Liver (tissue), 9 donors: Measurements from ENCODE around the gene BPTF. TPM values are rescaled to one million over a fixed set of nuclear protein-coding genes. Genes with fewer than 3 reads are reported as not detected.
A peak's percentile ranks its signal among the peaks of the same experiment; 100 is the strongest.

ENCODE experiments used
- DNase-seq: peaks from one replicate; pipeline ENCODE4 v3.0.0-alpha.2; 2017; ENCODE audit warnings: low spot score
- H3K27ac ChIP-seq, 2 donors: one replicate each; pipeline ENCODE4 v1.7.0; 2013; ENCODE audit warnings: inconsistent platforms in 2 of 2, low read length in 2 of 2, control low read depth in 1 of 2, low read depth in 1 of 2, mild to moderate bottlenecking in 1 of 2
- H3K27me3 ChIP-seq, 4 donors: one replicate each; pipeline versions ENCODE4 v1.6.1 to v1.7.0; 2013; ENCODE audit warnings: low read length in 3 of 4, inconsistent platforms in 1 of 4, mild to moderate bottlenecking in 1 of 4, moderate library complexity in 1 of 4; ENCODE audit not compliant: control insufficient read depth in 4 of 4, insufficient read depth in 4 of 4
- H3K36me3 ChIP-seq, 4 donors: one replicate each; pipeline versions ENCODE4 v1.6.1 to v1.7.0; 2013; ENCODE audit warnings: low read length in 3 of 4, mild to moderate bottlenecking in 3 of 4, low read depth in 1 of 4, moderate library complexity in 1 of 4; ENCODE audit not compliant: control insufficient read depth in 4 of 4, insufficient read depth in 3 of 4
- H3K4me1 ChIP-seq, 4 donors: one replicate each; pipeline versions ENCODE4 v1.6.1 to v1.7.0; 2013; ENCODE audit warnings: low read length in 3 of 4, mild to moderate bottlenecking in 3 of 4, moderate library complexity in 1 of 4; ENCODE audit not compliant: control insufficient read depth in 4 of 4, insufficient read depth in 4 of 4
- H3K4me3 ChIP-seq, 3 donors: one replicate each; pipeline versions ENCODE4 v1.6.1 to v1.7.0; 2013; ENCODE audit warnings: low read length in 3 of 3, control low read depth in 1 of 3, low read depth in 1 of 3, mild to moderate bottlenecking in 1 of 3
- H3K9ac ChIP-seq, 2 donors: one replicate each; pipeline ENCODE4 v1.7.0; 2013; ENCODE audit warnings: low read length in 2 of 2, mild to moderate bottlenecking in 2 of 2, moderate library complexity in 2 of 2, control low read depth in 1 of 2, low read depth in 1 of 2
- H3K9me3 ChIP-seq, 4 donors: one replicate each; pipeline versions ENCODE4 v1.6.1 to v1.7.0; 2013; ENCODE audit warnings: low read length in 3 of 4; ENCODE audit not compliant: control insufficient read depth in 4 of 4
- CTCF ChIP-seq: fragments of 150-350 bp; IDR thresholded peaks from 2 replicates; pipeline ENCODE4 v1.5.1; 2017; ENCODE audit warnings: improper control_type of control experiment, low read depth, low read length; ENCODE audit not compliant: missing input control
- EGR1 ChIP-seq, 2 donors: IDR thresholded peaks; 2 replicates each; pipeline ENCODE4 v1.6.1; 2016 to 2018; ENCODE audit warnings: antibody characterized with exemption in 2 of 2, low read depth in 2 of 2
- FOXA1 ChIP-seq: IDR thresholded peaks from 2 replicates; pipeline ENCODE4 v1.6.1; 2016; ENCODE audit warnings: antibody characterized with exemption
- FOXA2 ChIP-seq: IDR thresholded peaks from 2 replicates; pipeline ENCODE4 v1.6.1; 2016; ENCODE audit warnings: antibody characterized with exemption
- GABPA ChIP-seq, 2 donors: IDR thresholded peaks in 1 of 2; conservative IDR thresholded peaks in 1 of 2; 2 replicates each; pipeline ENCODE4 v1.6.1; 2016; ENCODE audit warnings: antibody characterized with exemption in 2 of 2, mild to moderate bottlenecking in 1 of 2, moderate library complexity in 1 of 2
- HNF4A ChIP-seq, 2 donors: conservative IDR thresholded peaks; 2 replicates each; pipeline ENCODE4 v1.6.1; 2016; ENCODE audit warnings: antibody characterized with exemption in 2 of 2, mild to moderate bottlenecking in 2 of 2
- HNF4G ChIP-seq: IDR thresholded peaks from 2 replicates; pipeline ENCODE4 v1.6.1; 2016; ENCODE audit warnings: antibody characterized with exemption
- JUND ChIP-seq, 2 donors: IDR thresholded peaks; 2 replicates each; pipeline ENCODE4 v1.6.1; 2016; ENCODE audit warnings: antibody characterized with exemption in 2 of 2
- MAX ChIP-seq: IDR thresholded peaks from 2 replicates; pipeline ENCODE4 v1.6.1; 2016; ENCODE audit warnings: antibody characterized with exemption
- NR2F2 ChIP-seq: IDR thresholded peaks from 2 replicates; pipeline ENCODE4 v1.6.1; 2016; ENCODE audit warnings: antibody characterized with exemption
- RAD21 ChIP-seq, 2 donors: IDR thresholded peaks; 2 replicates each; pipeline ENCODE4 v1.6.1; 2016; ENCODE audit warnings: antibody characterized with exemption in 2 of 2, mild to moderate bottlenecking in 2 of 2
- RXRA ChIP-seq, 2 donors: IDR thresholded peaks; 2 replicates each; pipeline ENCODE4 v1.6.1; 2017 to 2018; ENCODE audit warnings: antibody characterized with exemption in 2 of 2, mild to moderate bottlenecking in 1 of 2
- SP1 ChIP-seq: IDR thresholded peaks from 2 replicates; pipeline ENCODE4 v1.6.1; 2018; ENCODE audit warnings: antibody characterized with exemption, mild to moderate bottlenecking
- TAF1 ChIP-seq: conservative IDR thresholded peaks from 2 replicates; pipeline ENCODE4 v1.6.1; 2016; ENCODE audit warnings: antibody characterized with exemption, mild to moderate bottlenecking
- YY1 ChIP-seq: IDR thresholded peaks from 2 replicates; pipeline ENCODE4 v1.6.1; 2016; ENCODE audit warnings: antibody characterized with exemption, mild to moderate bottlenecking
- ZBTB33 ChIP-seq: IDR thresholded peaks from 2 replicates; pipeline ENCODE4 v1.6.1; 2016; ENCODE audit warnings: antibody characterized with exemption
- WGBS: extraction: QIAGEN DNeasy Blood & Tissue Kit; methylation state at CpG from one replicate; pipeline ENCODE4 v1.1.7; 2013; 5-methylcytosine and 5-hydroxymethylcytosine counted together
- polyA plus RNA-seq, 2 donors: library from polyadenylated mRNA; stranded (reverse) in 1 of 2; unstranded in 1 of 2; fragments of 200-250 nt in 1 of 2; fragments of >200 nt in 1 of 2; fragmentation: Nextera tagmentation in 1 of 2; extraction: Ambion mirVana in 1 of 2; gene quantifications; one replicate each; pipeline versions ENCODE4 v1.2.1 to v1.2.3, GENCODE V29; 2013 to 2015
- total RNA-seq, 2 donors: library from RNA; depleted of rRNA; stranded (reverse); fragments of >200 nt; gene quantifications; one replicate each; pipeline ENCODE4 v1.2.3, GENCODE V29; 2014
- TF ChIP-seq, protein P1 (sequence below): IDR thresholded peaks from 2 replicates; pipeline ENCODE4 v1.6.1; 2016; ENCODE audit warnings: antibody characterized with exemption
- TF ChIP-seq, protein P2 (sequence below): IDR thresholded peaks from 2 replicates; pipeline ENCODE4 v1.6.1; 2016; ENCODE audit warnings: antibody characterized with exemption, mild to moderate bottlenecking
- donor health status: healthy.
- donor health status: healthy.
- donor health status: healthy.
- donor health status: healthy.
- donor health status: healthy.

Gene BPTF
- total and polyA plus RNA-seq, 4 donors = 8.1 to 51.7 (median 29.5) TPM

DNA sequence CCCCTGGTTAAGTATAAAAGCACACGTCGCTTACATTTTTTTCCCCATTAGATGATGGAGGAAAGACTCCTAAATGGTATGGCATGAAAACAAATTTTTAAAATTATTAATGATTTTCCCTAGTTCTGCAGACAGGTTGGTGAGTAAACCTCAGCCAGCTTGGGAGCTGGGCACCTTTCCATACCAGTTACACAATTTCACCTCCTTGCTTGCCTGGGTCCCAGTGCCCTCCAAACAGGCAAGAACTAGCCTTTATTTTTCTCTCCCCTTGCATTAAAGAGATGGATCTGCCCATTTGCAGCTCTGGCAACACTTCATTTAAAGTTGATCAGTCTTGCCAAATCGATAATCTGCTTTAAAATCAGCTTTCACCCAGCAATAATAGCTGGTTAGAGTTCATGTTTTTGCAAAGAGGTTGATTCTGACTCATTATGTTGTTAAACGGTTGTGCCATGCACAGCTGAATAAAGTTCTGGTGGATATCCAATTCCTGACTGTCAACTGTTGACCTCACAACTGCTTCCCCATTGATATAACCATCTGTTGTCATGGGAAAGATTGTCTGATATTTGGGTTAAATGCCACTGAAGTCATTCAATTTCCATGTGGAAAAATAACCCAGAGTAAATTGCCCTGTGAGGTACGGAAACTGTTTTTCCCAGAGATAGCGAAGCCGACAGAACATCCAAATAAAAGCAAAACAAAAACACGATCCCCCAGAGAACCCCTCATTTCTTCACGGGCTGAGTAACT is 169.7 kb downstream of the BPTF start:
- TF ChIP-seq NR2F2 (no peak), YY1 (peak; percentile 37), RXRA (IDR thresholded peaks at IDR 0.05) (peak; percentile 25 to 55), EGR1 (IDR thresholded peaks at IDR 0.05; ENCODE audit: low read depth in 2 of 2) (no peak), JUND (IDR thresholded peaks at IDR 0.05) (peak; percentile 63 to 74), ZBTB33 (peak; percentile 46), CTCF (no peak), SP1 (peak; percentile 48), TAF1 (no peak), HNF4A (conservative IDR thresholded peaks at IDR 0.05) (peak; percentile 5 to 32), RAD21 (IDR thresholded peaks at IDR 0.05) (no peak), HNF4G (no peak), MAX (peak; percentile 44), GABPA (IDR thresholded peaks at IDR 0.05 in 1 of 2, conservative IDR thresholded peaks at IDR 0.05 in 1 of 2) (no peak), FOXA2 (no peak), FOXA1 (no peak)
- TF ChIP-seq, protein P1, sequence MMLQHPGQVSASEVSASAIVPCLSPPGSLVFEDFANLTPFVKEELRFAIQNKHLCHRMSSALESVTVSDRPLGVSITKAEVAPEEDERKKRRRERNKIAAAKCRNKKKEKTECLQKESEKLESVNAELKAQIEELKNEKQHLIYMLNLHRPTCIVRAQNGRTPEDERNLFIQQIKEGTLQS = peak; percentile 34
- TF ChIP-seq, protein P2, sequence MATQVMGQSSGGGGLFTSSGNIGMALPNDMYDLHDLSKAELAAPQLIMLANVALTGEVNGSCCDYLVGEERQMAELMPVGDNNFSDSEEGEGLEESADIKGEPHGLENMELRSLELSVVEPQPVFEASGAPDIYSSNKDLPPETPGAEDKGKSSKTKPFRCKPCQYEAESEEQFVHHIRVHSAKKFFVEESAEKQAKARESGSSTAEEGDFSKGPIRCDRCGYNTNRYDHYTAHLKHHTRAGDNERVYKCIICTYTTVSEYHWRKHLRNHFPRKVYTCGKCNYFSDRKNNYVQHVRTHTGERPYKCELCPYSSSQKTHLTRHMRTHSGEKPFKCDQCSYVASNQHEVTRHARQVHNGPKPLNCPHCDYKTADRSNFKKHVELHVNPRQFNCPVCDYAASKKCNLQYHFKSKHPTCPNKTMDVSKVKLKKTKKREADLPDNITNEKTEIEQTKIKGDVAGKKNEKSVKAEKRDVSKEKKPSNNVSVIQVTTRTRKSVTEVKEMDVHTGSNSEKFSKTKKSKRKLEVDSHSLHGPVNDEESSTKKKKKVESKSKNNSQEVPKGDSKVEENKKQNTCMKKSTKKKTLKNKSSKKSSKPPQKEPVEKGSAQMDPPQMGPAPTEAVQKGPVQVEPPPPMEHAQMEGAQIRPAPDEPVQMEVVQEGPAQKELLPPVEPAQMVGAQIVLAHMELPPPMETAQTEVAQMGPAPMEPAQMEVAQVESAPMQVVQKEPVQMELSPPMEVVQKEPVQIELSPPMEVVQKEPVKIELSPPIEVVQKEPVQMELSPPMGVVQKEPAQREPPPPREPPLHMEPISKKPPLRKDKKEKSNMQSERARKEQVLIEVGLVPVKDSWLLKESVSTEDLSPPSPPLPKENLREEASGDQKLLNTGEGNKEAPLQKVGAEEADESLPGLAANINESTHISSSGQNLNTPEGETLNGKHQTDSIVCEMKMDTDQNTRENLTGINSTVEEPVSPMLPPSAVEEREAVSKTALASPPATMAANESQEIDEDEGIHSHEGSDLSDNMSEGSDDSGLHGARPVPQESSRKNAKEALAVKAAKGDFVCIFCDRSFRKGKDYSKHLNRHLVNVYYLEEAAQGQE = no peak
- DNase-seq = no peak
- peak overlapping the region in 1 of 2 donors; percentile 56 for H3K9ac ChIP-seq
- H3K4me3 ChIP-seq = peak overlapping the region; percentile 61 to 68 (median 66)
- H3K4me1 ChIP-seq = peaks cover 4 to 28% (median 18%) of the 10 kb centered on the region in 4 donors
- WGBS = 12% methylated on average over 9 of the region's 9 CpGs
- no peaks in the 10 kb centered on the region for H3K9me3 ChIP-seq
- no peaks in the 10 kb centered on the region for H3K27me3 ChIP-seq
- peak overlapping the region; percentile 78 to 79 for H3K27ac ChIP-seq
- H3K36me3 ChIP-seq = no peaks in the 10 kb centered on the region
